HG02981 (cell line): ENCODE data around the gene KMT2A.
A peak's percentile ranks its signal among the peaks of the same experiment; 100 is the strongest.
"Not testable (repeated sequence)": the region's sequence is repeated elsewhere in the genome, so short reads cannot be mapped to it uniquely, and the experiment has no call there.

ENCODE experiments used
- ATAC-seq: cut with Tn5 transposase; IDR thresholded peaks from one replicate; pipeline ENCODE4 v1.9.1; 2021; ENCODE audit warnings: mild to moderate bottlenecking, moderate library complexity; ENCODE audit not compliant: unreplicated experiment

Gene KMT2A

DNA sequence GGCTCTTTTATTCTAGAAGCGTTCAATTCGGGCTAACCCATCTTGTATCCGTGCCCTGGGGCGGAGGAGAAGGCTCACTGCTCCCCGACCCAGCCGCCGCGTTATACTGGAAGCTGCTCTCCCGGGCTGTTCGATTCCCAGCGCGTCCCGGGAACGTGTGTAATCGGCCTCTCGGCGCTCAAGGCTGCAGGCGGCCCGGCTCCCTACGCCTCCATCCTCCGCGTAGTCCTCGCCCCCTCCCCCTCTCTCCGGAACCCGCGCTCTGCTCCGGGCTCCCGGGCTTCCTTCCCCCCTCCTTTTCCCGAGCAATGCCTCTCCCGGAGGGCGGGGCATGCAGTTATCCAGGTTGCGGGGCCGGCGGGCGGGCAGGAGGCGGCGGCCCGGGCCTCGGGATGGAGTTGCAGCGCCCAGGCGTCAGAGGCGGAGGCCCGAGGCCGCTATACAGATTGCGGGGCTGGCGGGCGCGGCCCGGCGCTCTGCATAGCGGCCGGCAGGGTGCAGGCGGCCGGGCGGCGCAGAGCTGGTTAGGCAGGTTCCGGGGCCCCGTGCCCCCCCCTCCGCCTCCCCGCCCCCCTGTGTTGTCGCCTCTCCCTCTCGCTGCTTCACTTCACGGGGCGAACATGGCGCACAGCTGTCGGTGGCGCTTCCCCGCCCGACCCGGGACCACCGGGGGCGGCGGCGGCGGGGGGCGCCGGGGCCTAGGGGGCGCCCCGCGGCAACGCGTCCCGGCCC lies at the start of gene KMT2A:
Gene KMT2A, plus strand, starts transcription at position 600 of the 732 bp plus-strand sequence. Its CDS starts 21 bp downstream, at position 621.
- peak; percentile 46 for ATAC-seq

DNA sequence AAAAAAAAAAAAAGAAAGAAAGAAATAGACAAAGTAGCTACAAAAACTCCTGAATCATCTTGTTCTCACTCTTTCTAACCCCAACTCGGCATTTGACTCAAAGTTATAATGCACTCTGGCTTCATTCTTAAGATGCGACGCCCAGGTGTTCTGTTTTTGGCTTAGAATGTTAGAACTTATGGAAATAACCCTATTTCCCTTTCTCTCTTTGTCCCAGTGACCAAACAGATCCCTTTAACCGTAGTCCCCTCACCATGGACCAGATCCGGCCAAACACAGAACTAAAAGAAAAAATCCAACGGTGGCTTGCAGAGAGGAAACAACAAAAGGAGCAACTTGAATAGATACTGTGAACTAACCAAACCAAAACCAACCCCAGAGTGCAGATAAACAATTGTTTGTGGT lies 40.2 kb upstream of the KMT2A start:
- ATAC-seq: no peak

DNA sequence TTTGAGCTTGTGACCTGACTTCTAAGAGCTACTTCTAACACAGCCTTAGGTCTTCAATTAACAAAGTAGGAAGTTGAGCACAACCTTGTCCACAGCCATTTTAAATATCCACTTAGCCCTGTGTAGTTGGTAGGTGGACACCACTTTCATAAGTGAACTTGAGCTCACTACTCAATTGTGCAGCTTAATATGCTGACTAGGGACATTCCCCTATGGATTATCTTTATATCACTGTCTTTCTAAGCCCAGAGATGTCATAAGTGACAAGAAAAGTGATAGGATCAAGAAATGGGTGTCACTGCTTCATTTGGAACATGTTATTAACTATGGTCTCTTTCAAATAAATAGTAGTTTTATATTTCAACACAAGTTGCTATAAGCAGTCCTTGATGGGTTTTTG lies 38.8 kb upstream of the KMT2A start:
- ATAC-seq: no peak

DNA sequence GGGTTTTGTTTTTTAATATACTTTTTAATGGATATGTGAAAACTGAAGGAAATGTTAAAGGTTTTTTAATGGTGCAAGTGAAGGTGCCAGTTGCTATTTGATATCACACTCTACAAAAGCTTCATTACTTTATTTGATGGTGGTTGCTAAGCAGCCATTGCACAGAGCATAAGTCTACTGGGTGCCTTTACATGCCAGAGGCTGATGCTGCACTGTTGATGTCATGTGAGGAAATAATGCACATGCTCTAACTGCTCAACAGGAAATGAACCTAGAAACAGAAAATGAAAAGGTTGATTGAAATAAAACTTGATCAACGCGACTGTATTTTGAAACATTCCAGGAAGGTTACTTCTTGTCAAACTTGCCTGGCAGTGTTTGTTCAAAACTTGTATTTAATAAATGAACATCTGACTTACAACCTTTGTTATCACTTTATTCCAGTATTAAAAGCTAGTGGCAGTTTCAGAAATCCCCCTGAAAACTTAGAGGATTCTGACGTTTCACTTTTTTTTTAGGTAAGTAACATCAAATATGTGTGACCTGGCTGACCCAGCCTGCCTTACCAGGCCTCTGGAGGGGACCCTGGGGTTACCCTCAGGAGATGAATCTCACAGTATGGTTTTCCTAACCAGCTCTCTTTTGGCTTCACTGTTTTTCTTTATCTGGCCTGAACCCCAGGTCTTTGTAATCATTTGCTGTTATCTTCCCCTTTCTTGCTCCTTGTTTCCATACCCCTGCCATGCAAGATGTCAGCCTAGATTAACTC lies 37.3 kb upstream of the KMT2A start:
- peak; percentile 37 for ATAC-seq

DNA sequence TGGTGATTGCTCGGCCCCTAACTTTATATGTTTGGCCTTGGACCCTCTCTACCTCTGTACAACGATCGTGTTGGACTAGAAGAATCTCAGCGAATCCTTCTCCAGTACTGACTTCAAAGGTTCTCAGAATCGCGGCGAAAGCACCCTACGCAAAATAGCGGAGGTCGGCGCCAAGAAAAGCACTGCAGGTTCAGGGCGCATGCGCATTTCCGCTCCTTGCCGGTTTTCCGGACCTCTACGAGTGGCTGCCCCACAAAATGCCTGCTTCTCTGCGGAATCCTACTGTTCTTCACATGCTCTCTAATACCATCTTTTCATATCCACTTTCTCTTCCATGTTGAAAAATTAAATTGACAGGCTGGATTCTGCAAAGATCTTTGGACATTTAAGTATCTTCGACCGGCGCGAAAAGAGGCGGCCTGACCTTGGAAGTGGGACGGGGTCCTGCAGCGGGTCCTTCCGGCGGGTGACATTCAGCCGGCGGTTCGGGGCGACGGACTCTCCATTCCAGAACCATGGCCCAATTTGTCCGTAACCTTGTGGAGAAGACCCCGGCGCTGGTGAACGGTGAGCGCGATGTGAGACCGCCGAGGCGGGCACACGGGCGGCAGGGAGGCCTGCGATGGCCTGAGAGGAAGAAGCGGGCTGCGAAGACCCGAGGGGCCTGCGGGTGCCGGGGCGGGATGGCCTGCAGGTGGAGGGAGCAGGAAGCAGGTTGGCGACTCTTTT lies 35.0 kb upstream of the KMT2A start, which contains the start of gene ATP5MG:
Gene ATP5MG, plus strand, starts transcription at position 456 of the 729 bp plus-strand sequence. Its CDS starts 60 bp downstream, at position 516.
- no peak for ATAC-seq

DNA sequence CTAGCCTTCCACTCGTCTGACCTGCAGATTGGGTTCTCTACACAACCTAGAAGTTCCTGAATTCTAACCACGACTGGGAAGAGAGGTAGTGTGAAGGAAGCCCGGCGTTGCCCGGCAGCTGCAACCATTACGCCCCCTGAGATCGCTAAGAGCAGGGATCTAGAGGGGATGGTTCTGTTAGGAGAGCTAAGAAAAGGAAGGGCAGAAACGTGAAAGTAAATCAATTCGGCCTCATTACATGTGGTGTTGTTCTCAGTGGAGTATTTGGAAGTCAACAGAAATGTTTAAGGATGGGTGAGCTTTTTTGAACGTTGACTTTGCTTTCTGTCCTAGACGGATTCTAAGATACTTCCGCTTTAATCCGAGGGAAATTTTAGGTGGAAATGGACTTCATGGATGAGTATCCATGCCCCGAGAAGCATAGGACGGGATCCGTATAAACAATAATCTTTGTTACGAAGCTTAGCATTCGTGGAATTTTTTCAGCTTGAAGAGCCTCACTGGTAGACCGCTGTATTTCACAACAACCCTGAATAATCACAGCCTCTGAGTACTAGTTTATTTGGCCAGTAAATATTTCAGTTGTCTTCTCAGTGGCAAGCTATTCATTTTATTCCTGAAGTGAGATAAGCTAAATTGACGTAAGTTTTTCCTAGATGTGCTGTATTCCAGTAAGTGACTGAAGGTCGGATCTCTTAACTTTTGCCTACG lies 34.3 kb upstream of the KMT2A start:
- no peak for ATAC-seq

DNA sequence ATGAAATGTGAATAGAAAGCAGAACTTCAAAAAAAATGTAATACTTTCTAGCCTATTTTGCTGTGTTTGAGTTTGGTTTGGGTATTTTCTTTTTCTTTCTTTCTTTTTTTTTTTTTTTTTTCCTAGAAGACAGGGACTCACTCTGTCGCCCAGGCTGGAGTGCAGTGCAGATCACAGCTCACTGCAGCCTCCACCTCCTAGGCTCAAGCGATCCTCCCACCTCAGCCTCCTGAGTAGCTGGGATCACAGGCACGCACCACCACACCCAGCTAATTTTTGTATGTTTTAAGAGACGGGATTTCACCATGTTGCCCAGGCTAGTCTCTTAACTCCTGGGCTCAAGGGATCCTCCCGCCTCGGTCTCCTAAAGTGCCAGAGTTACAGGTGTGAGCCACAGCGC lies 33.7 kb upstream of the KMT2A start:
- ATAC-seq: not testable (repeated sequence)

DNA sequence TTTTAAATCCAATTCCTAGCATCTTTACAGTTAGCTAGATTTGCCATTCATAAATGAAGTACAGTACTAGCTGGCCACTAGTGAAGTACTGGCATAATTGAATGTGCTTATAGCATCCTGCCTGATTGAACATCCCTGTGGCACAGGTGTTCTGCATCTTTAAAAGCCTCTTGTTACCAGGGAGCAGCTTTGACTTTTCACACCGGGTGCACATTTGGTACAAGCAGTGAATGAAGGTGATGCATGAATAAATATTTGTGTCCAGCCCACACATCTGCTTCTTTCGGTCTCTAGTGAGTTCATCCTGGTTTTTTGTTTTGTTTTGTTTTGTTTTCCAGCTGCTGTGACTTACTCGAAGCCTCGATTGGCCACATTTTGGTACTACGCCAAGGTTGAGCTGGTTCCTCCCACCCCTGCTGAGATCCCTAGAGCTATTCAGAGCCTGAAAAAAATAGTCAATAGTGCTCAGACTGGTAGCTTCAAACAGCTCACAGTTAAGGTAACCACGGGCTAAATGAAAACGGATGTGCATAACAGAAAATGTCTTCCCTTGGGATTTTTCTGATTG lies 29.6 kb upstream of the KMT2A start:
- no peak for ATAC-seq

DNA sequence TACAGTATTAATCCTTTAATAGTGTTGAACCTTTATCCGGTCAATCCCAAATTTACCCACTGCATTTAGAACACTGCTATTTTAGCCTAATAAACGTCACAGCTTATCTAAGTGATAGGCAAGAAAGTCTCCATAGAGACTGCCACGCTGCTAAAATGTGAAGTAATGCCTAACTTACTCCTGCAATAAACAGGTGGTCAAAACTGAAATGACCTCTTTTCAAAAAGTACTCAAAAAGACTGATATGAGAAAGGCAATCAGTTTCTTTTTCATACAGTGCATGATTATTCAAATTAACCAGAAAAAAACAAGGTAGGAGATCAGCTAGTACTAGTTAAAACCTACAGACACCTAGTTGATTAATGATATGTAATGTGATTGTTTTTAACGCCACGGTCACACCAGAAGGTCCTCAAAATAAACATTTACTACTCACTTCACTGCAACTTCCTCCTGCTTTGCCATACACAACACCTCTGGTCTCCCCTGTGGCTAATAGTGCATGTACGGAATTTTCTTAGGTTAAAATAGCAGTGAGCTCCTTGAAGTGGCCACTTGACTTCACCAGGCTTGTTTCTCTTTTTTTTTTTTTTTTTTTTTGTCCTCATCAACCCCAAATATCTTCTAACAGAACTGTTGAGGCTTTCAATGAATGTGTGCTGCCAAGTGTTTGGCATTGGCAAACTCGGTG lies 26.1 kb upstream of the KMT2A start:
- ATAC-seq: peak; percentile 59

DNA sequence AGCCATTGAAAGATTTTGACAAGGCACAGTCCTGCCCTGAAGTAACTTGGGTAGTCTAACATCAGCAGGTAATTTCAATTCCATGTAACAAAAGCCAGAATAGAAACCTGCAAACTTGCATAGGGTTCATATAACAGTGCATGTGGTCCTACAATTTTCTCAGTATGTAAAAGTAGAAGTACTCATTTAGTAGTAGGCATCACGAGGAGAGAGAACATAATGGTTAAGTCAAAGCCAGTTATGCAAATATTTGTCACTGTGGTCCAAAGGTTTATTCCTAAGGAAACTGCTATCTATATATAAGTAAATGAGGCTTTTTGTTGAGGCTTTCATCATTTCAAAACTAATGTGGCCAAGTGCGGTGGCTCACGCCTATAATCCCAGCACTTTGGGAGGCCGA lies 24.8 kb upstream of the KMT2A start:
- no peak for ATAC-seq

DNA sequence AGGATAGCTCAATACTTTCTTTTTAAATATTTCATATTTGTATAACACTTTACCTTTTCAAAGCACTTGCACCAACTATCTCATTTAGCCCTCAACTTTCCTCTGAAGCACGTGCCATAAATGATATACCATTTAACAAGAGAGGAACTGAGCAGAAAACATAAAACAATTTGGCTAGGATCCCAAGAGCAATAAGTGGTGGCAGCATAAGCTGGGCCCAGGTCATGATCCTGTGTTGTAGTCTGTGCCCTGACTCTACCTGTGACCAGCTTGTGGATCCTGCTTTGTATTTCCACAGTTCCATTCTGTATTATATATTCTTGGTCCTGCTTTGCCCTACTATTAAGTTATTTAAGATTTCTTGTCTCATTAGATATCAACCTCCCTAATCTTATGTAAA lies 23.4 kb upstream of the KMT2A start:
- ATAC-seq: no peak

DNA sequence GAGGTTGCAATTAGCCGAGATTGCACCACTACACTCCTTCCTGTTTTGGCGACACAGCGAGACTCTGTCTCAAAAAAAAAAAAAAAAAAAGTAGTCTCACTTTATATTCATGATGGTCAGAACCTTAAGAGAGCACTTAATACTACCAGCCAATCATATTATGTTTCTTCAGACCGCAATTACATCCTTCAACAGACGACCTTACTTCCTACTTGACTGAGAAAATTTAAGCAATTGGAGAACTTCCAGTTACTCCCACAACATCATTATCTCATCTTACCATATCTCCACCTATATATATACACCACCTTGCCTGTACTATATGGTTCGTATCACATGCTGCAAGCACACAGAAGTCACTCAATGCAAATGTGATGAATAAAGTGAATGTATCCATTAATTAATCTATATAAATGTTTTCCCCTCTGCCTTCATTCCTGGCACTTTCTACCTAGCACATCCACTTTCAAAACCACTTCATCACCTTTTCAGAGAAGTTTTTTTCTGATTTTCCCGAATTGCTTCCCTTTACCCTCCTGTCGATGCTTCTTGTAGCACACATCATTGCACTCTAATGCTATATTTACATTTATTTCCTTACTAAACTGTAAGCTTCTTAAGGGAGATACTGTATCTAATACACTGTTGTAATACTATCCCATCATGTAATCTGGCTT lies 21.1 kb upstream of the KMT2A start:
- ATAC-seq: no peak

DNA sequence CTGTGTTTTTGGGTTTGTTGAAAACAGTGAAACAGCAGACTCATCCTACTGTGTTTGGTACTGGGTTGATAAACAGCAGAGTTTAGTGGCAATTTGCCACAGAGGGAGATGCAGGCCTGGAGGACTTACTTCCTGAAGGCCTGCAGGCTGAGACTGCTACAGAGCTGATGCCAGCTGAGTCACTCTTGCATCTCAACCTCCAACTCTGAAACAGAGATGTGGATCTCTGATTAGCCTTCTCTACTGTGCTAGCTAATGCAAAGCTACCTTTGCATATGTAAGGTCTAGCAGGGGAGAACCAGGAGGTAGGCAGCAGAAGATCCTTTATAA lies 20.6 kb upstream of the KMT2A start:
- no peak for ATAC-seq

DNA sequence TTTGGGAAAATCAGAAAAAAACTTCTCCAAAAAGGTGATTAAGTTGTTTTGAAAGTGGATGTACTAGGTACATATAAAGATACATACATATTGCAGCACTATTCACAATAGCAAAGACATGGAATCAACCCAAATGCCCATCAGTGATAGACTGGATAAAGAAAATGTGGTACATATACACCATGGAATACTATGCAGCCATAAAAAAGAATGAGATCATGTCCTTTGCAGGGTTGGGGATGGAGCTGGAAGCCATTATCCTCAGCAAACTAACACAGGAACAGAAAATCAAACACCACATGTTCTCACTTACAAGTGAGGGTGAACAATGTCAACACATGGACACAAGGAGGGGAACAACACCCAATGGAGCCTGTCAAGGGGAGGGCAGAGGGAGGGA lies 19.4 kb upstream of the KMT2A start:
- not testable (repeated sequence) for ATAC-seq

DNA sequence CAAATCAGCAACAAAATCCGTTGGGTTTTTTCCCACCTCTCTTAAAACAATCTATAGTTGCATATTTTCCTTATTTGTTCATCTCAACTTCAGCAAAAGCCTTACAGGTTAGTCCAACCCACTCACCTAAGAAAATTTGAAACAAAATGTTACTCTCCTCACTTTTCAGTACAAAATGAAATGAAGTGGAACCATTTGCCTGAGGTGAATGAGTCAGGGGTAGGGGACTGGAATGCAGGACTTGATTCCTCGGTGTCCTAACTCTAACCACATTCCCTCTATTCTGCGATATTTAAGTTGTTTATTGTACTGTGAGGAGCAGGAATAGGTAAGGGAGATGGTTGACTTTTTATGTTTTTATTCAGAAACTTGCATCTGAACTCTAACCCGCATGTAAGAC lies 18.5 kb upstream of the KMT2A start:
- ATAC-seq: no peak

DNA sequence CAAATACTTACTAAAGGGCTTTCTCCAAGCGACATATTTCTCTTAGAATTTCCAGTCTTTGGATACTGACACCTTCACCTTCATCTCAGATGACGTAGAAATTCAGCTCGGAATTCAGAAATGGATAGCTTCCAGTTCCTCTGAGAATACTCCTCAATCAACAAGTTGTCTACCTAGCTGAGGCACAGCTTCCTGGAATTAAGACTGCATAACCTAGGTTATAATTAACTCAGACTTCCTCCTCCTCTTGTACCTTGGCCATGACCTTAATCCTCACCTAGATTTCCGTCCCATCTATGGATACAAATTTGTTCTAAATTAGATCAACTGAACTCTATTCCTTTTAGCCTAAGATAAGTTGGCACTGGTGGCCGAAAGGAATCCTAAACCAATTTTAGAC lies 17.5 kb upstream of the KMT2A start:
- ATAC-seq: no peak

DNA sequence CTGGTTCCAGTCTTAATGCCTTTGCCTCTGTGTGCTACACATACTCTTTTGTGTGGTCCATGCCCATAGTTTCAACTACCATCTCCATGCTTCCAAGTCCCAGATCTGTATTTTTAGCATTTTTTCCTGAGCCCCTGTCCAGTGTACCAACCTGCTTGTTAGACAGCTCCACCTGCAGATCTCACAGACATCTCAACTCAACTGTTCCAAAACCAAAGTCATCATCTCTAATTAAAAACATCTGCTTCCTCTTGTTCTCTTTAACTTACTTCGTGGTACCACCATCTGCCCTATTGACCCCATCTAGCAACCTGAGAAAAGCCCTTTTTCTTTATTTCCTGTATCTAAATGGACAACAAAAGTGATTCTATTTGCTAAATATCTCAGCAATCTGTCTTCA lies 8.6 kb upstream of the KMT2A start:
- ATAC-seq: no peak

DNA sequence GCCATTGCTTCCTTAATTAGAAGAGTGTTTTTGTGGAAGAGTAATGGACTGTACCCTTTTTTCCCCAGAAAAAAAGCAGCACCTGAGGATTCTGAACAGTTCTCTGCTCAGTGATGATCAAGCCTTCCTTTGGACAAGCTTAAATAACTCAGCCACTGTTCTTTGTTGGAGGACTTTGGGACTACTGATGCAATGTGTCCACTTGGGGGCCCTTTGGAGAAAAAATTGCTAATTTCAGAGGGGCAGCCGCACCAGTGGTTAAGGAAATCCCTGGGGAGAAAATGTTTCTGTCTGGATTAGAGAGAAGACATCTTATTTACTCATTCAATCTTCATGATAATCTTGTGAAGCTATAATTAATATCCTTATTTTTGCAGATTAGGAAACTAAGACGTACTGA lies 5.3 kb upstream of the KMT2A start:
- no peak for ATAC-seq

DNA sequence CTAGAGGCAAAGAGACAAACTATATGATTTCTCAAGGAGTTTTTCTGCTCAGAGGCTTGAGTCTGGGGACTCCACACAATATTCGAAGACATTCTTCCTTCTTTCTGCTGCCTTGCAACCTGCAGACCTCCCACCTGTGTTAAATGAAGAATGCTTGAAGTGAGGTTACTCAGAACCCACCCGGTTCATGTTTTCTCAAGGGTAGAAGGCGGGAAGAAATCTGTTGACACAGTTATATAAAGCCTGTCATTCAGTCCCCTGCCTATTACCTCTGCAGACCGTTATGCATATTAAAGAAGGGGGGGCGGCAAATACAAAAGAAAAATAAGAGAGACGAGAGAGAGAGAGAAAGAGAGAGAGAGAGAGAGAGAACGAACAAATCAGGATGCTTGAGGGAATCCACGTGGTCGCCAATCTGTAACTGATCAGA lies 2.2 kb upstream of the KMT2A start:
- ATAC-seq: no peak
